Heart right ventricle (tissue), 16 donors: ENCODE results near the gene ATP10A. TPM values are rescaled to one million over a fixed set of nuclear protein-coding genes. Genes with fewer than 3 reads are reported as not detected.
"Not testable (repeated sequence)": the region's sequence is repeated elsewhere in the genome, so short reads cannot be mapped to it uniquely, and the experiment has no call there.

Experiments used
- ATAC-seq, 8 donors: fragments of 200-7000 bp; cut with Tn5 transposase; one replicate each; pipeline ENCODE4 v1.9.1; 2020; ENCODE audit warnings: mild to moderate bottlenecking in 8 of 8, moderate library complexity in 8 of 8, moderate number of reproducible peaks in 1 of 8
- DNase-seq, 2 donors: peaks; one replicate each; pipeline ENCODE4 v3.0.0-alpha.2; 2020
- H3K27ac ChIP-seq, 10 donors: fragments of 200-600 bp; sonication (generic) in 2 of 10; one replicate each; pipeline versions ENCODE4 v1.5.0 to v1.8.0; 2020 to 2022; ENCODE audit warnings: mild to moderate bottlenecking in 3 of 10
- H3K27me3 ChIP-seq, 7 donors: fragments of 200-600 bp; one replicate each; pipeline ENCODE4 v1.8.0; 2021 to 2022; ENCODE audit warnings: mild to moderate bottlenecking in 2 of 7
- H3K36me3 ChIP-seq, 9 donors: fragments of 200-600 bp; sonication (generic) in 1 of 9; one replicate each; pipeline versions ENCODE4 v1.5.0 to v1.8.0; 2020 to 2022; ENCODE audit warnings: mild to moderate bottlenecking in 2 of 9
- H3K4me1 ChIP-seq, 9 donors: fragments of 200-600 bp; sonication (generic) in 1 of 9; one replicate each; pipeline versions ENCODE4 v1.5.0 to v1.8.0; 2020 to 2022; ENCODE audit warnings: mild to moderate bottlenecking in 4 of 9
- H3K4me3 ChIP-seq, 10 donors: fragments of 200-600 bp; sonication (generic) in 2 of 10; one replicate each; pipeline versions ENCODE4 v1.5.0 to v1.8.0; 2020 to 2022; ENCODE audit warnings: mild to moderate bottlenecking in 7 of 10, moderate library complexity in 2 of 10
- H3K9me3 ChIP-seq, 11 donors: fragments of 200-600 bp in 10 of 11; sonication (generic) in 2 of 11; one replicate each; pipeline versions ENCODE4 v1.5.0 to v1.8.0; 2013 to 2022; ENCODE audit warnings: mild to moderate bottlenecking in 2 of 11, control low read depth in 1 of 11, moderate library complexity in 1 of 11
- CTCF ChIP-seq, 9 donors: fragments of 200-600 bp; sonication (generic) in 2 of 9; IDR thresholded peaks; one replicate each; pipeline versions ENCODE4 v1.5.0 to v1.8.0; 2021 to 2022; ENCODE audit warnings: antibody characterized with exemption in 9 of 9, mild to moderate bottlenecking in 5 of 9, moderate library complexity in 1 of 9
- WGBS, 2 donors: extraction: QIAGEN DNeasy Blood & Tissue Kit; methylation state at CpG; one replicate each; pipeline ENCODE4 v1.1.7; 2013; ENCODE audit warnings: inconsistent platforms in 1 of 2; 5-methylcytosine and 5-hydroxymethylcytosine counted together
- intact Hi-C, 10 donors: fragments of 100-400 bp; cut with DNase I; formaldehyde crosslinking; loops; one replicate each; pipeline versions ENCODE4 v1.11.1 to v1.14.2; 2022
- polyA plus RNA-seq, 2 donors: library from polyadenylated mRNA; stranded (reverse); fragments of 200-250 nt; gene quantifications; one replicate each; pipeline ENCODE4 v1.2.3, GENCODE V29; 2013
- total RNA-seq, 10 donors: library from RNA; stranded (reverse); fragmentation: NEBNext Ultra II Directional in 3 of 10; extraction: Animal tissue kit (Norgen Biotek cat#: 25700) in 3 of 10; gene quantifications; one replicate each; pipeline versions ENCODE4 v1.2.1 to v1.2.4, GENCODE V29; 2021 to 2023
- donor health status: Arrhythmogenic right ventricular cardiomyopathy.
- donor health status: ischemic (EF 13 %, LVEDD 7.1; RV severe dilation, severe dysfunction).
- donor health status: healthy with polysubstance abuse.
- donor health status: DM: no; HTN: yes; CAD: no.
- donor health status: DM: no; HTN: no; CAD: no.
- donor health status: ischemic (EF 25% LVEDD 6.9; RV normal size, moderate dysfunction).
- donor health status: ischemic (EF 25% LVEDD 5.7; RV mildly dilated, moderate dysfunction).
- donor health status: healthy.
- donor health status: DM: yes; HTN: yes; CAD: no.
- donor health status: Ischemic cardiomyopathy.
- donor health status: ischemic (EF 35%, LVEDD 5.7; RV mildly dilated, moderate dysfunction).
- donor health status: nonischemic (EF 11% LVEDD 7.7; RV severe dilation, severe dysfunction).
- donor health status: DM: yes; HTN: yes; CAD: no.
- donor health status: PGD.
- donor health status: ischemic (EF 29% LVEDD 5.4; RV normal size, mild dysfunction).
- donor health status: nonischemic (EF 23%, LVEDD 6.1; RV moderate dilation, normal function).

The ATP10A gene
- total and polyA plus RNA-seq, 12 donors: 0.45 to 2.2 (median 0.89) TPM

GRCh38 chr15:25763331-25763751 is 99.8 kb downstream of the ATP10A start:
- H3K27me3 ChIP-seq: no peaks in the 10 kb centered on the region
- intact Hi-C loops: no loop called here
- no peak overlapping the region for H3K4me3 ChIP-seq
- ATAC-seq: no peak
- DNase-seq: no peak
- H3K9me3 ChIP-seq: peaks cover 0 to 5% (median 0%) of the 10 kb centered on the region in 11 donors
- no peaks in the 10 kb centered on the region for H3K4me1 ChIP-seq
- no peaks in the 10 kb centered on the region for H3K36me3 ChIP-seq
- TF ChIP-seq CTCF (IDR thresholded peaks at IDR 0.05): no peak
- 61 to 62% methylated on average over 4 of the region's 4 CpGs for WGBS, 2 donors
- no peak overlapping the region for H3K27ac ChIP-seq

- intact Hi-C loops: no loop called here
- DNase-seq (no peak), ATAC-seq (no peak)
- Histone ChIP-seq H3K4me1 (no peaks in the 10 kb centered on the region), H3K9me3 (peaks cover 0 to 5% (median 0%) of the 10 kb centered on the region in 11 donors), H3K27me3 (no peaks in the 10 kb centered on the region), H3K4me3 (no peak overlapping the region), H3K36me3 (no peaks in the 10 kb centered on the region), H3K27ac (peak overlapping the region in 1 of 10 donors; percentile 27)
- 78 to 87% methylated on average over 13 of the region's 13 CpGs for WGBS, 2 donors
- no peak for TF ChIP-seq CTCF (IDR thresholded peaks at IDR 0.05)
These were observed 101.0 kb downstream of the ATP10A start for GRCh38 chr15:25761971-25762662.

DNA sequence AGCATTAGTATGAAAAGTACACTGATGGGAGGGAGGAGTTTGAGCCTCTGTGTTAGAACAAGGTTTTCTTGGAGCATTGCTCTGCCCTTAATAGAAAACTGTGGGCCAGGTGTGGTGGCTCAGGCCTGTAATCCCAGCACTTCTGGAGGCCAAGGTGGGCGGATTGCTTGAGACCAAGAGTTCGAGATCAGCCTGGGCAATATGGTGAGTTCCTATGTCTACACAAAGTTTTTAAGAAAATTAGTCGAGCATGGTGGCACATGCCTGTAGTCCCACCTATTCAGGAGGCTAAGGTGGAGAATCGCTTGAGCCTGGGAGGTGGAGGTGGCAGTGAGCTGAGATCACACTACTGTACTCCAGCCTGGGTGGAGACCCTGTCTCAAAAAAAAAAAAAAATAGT is 103.7 kb downstream of the ATP10A start:
- ATAC-seq (no peak), DNase-seq (no peak)
- Histone ChIP-seq H3K4me1 (no peaks in the 10 kb centered on the region), H3K36me3 (no peaks in the 10 kb centered on the region), H3K27ac (no peak overlapping the region), H3K27me3 (no peaks in the 10 kb centered on the region), H3K4me3 (no peak overlapping the region), H3K9me3 (peaks cover 0 to 2% (median 0%) of the 10 kb centered on the region in 11 donors)
- 88 to 91% methylated on average over 4 of the region's 4 CpGs for WGBS, 2 donors
- intact Hi-C loops: no loop called here
- TF ChIP-seq CTCF (IDR thresholded peaks at IDR 0.05): no peak

DNA sequence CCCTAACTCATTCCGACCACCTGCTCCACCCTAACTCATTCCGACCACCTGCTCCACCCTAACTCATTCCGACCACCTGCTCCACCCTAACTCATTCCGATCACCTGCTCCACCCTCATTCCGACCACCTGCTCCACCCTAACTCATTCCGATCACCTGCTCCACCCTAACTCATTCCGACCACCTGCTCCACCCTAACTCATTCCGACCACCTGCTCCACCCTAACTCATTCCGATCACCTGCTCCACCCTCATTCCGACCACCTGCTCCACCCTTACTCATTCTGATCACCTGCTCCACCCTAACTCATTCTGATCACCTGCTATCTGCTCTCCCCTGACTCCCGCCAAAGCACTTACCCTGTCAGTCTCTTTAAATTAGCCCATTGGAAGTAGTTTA is 104.5 kb downstream of the ATP10A start:
- H3K36me3 ChIP-seq, intact Hi-C loops, DNase-seq, H3K4me3 ChIP-seq, H3K4me1 ChIP-seq, H3K27ac ChIP-seq, H3K27me3 ChIP-seq, H3K9me3 ChIP-seq, ATAC-seq: not testable (repeated sequence)
- 92 to 96% methylated on average over 11 of the region's 11 CpGs for WGBS, 2 donors
